Skeletal muscle satellite cell (primary cell): Measurements from ENCODE around the gene GAS6.
"Not testable (repeated sequence)": the region's sequence is repeated elsewhere in the genome, so short reads cannot be mapped to it uniquely, and the experiment has no call there.

Source experiments
- H3K27me3 ChIP-seq: 2 replicates; pipeline ENCODE4 v1.7.0; 2013; ENCODE audit warnings: low read length; ENCODE audit not compliant: control insufficient read depth, insufficient read depth
- H3K36me3 ChIP-seq: 2 replicates; pipeline ENCODE4 v1.7.0; 2013; ENCODE audit warnings: mild to moderate bottlenecking, control low read depth, low read length; ENCODE audit not compliant: insufficient read depth
- H3K4me1 ChIP-seq: 2 replicates; pipeline ENCODE4 v1.7.0; 2013; ENCODE audit warnings: low read length; ENCODE audit not compliant: control insufficient read depth, insufficient read depth
- H3K4me2 ChIP-seq: 2 replicates; pipeline ENCODE4 v1.7.0; 2013; ENCODE audit warnings: mild to moderate bottlenecking, low read length
- H3K4me3 ChIP-seq: 2 replicates; pipeline ENCODE4 v1.7.0; 2013; ENCODE audit warnings: low read length
- H3K9ac ChIP-seq: 2 replicates; pipeline ENCODE4 v1.7.0; 2013; ENCODE audit warnings: mild to moderate bottlenecking, low read depth, low read length, moderate library complexity
- H3K9me3 ChIP-seq: replicated peaks from 2 replicates; pipeline ENCODE4 v1.7.0; 2013; ENCODE audit warnings: mild to moderate bottlenecking, control low read depth, low read length

Gene GAS6

DNA sequence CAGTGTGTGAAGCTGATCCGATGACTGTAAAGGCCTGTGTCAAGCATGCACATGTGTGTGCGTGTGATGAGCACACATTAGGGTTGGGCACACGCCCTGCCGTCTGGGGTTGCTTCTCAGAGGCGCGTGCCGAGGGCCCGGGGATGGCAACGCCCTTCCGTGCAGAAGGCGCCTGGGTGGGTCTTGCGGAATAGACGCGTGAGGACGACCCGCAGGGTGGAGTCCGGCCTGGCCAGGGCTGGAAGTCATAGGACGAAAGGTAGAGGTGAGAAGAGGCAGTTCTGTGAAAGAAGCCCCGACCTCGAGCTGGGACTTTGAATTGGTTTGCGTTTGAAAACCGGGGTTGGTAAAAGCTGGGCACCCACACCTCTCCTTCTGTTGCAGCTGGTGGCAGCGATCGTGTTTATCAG lies 69.1 kb downstream of the GAS6 start:
- no peaks in the 10 kb centered on the region for H3K36me3 ChIP-seq
- H3K27me3 ChIP-seq, result peaks cover 37% of the 10 kb centered on the region
- H3K4me1 ChIP-seq, result no peaks in the 10 kb centered on the region
- no peak overlapping the region for H3K4me3 ChIP-seq
- H3K9me3 ChIP-seq, result no peaks in the 10 kb centered on the region
- H3K4me2 ChIP-seq, result no peak overlapping the region
- no peak overlapping the region for H3K9ac ChIP-seq

DNA sequence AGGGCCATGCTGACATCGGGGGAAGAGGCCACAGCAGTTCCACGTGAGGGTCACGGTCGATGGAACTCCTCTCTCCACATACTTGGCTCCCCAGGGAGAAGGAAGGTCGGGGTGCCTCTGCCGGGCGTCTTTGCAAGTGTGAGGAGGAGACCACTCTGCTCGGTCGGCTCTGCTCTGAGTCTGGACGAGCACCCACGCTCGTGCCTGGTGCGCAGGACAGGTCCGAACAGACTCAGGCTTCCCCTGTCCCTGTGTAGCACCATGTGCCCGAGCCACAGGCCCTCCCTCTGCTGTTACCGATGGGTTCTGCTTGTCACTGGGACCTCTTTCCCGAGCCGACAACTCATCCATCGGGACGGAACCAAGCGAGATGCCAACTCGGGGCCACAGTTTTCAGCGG lies 69.8 kb downstream of the GAS6 start:
- Histone ChIP-seq H3K27me3 (peaks cover 41% of the 10 kb centered on the region), H3K4me3 (no peak overlapping the region), H3K9ac (no peak overlapping the region), H3K36me3 (no peaks in the 10 kb centered on the region), H3K4me2 (no peak overlapping the region), H3K4me1 (no peaks in the 10 kb centered on the region), H3K9me3 (no peaks in the 10 kb centered on the region)

DNA sequence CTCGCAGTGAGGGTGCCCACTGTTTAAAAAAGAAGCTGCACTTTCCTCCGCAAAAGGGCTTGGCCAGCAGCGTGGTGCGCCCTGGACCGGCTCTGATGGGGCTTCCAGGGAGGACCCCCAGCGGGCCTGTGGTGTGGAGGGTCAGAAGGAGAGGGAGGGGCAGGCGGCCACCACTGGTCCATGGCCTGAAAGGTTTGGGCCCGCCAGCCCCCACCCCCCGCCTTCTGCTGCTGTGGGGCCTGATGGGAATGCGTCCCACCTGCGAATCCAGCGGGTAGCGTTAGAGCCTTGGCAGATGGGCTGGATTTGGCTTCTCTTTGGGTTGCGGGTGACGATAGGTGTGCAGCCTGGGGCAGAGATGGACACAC lies 70.2 kb downstream of the GAS6 start:
- Histone ChIP-seq H3K4me1 (no peaks in the 10 kb centered on the region), H3K27me3 (peaks cover 45% of the 10 kb centered on the region), H3K9me3 (no peaks in the 10 kb centered on the region), H3K9ac (no peak overlapping the region), H3K4me2 (no peak overlapping the region), H3K36me3 (no peaks in the 10 kb centered on the region), H3K4me3 (no peak overlapping the region)

GRCh38 chr13:113792886-113793717 lies 70.8 kb downstream of the GAS6 start:
- Histone ChIP-seq H3K9ac (no peak overlapping the region), H3K4me2 (no peak overlapping the region), H3K36me3 (no peaks in the 10 kb centered on the region), H3K9me3 (no peaks in the 10 kb centered on the region), H3K4me1 (no peaks in the 10 kb centered on the region), H3K27me3 (peaks cover 45% of the 10 kb centered on the region), H3K4me3 (no peak overlapping the region)

DNA sequence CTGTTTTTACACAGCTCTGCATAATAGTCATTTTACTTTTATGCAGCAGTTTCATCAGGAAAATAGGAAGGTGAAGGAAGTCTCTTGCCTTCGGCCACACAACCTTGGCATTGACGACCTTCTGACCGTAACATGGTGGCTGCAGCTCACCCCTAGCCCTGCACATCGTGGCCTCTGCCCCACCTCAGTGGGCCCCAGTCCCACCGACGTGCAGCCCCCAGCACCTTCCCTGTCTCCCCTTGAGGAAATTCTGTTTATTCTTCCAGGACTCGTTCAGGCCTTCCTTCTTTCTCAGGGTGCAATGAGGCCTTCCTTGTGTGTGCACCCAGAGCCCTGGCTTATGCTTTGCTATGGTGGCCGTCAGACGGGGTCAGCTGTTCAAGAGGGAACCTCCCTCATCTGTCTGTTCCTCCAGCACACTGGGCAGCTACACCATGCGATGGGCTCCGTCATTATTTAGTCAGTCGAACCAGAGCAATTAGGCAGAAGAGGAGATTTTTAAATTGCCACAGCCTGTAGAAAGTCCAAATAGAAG lies 71.6 kb downstream of the GAS6 start:
- H3K9me3 ChIP-seq, result no peaks in the 10 kb centered on the region
- H3K4me1 ChIP-seq, result no peaks in the 10 kb centered on the region
- no peaks in the 10 kb centered on the region for H3K36me3 ChIP-seq
- H3K4me3 ChIP-seq, result no peak overlapping the region
- no peak overlapping the region for H3K4me2 ChIP-seq
- no peak overlapping the region for H3K9ac ChIP-seq
- peaks cover 45% of the 10 kb centered on the region for H3K27me3 ChIP-seq

- Histone ChIP-seq H3K4me2 (no peak overlapping the region), H3K9ac (no peak overlapping the region), H3K4me1 (peaks cover under 1% of the 10 kb centered on the region), H3K36me3 (no peaks in the 10 kb centered on the region), H3K27me3 (peaks cover 45% of the 10 kb centered on the region), H3K4me3 (no peak overlapping the region), H3K9me3 (no peaks in the 10 kb centered on the region)
Observed at GRCh38 chr13:113791761-113792160, 72.1 kb downstream of the GAS6 start.

DNA sequence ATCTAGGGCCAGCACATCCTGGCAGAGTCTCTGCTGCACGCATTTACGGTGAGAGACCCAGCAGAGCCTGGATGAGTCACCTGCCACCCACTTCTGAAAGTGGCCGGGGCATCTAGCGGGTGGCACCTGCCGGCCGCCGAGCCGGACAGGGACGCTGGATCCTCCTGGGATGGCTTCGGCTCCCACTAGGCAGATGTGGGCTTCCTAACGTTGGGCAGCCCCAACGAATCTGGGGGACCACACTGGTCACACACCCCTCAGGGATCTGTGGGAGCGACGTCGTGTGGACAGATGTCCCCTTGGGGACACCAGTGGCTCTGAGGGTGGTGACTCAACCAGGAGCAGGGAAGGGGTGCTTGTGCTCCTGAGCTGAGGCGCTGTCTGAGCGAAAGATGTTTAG lies 72.7 kb downstream of the GAS6 start:
- H3K9me3 ChIP-seq, result no peaks in the 10 kb centered on the region
- no peak overlapping the region for H3K9ac ChIP-seq
- H3K4me1 ChIP-seq, result peaks cover 6% of the 10 kb centered on the region
- H3K4me3 ChIP-seq, result no peak overlapping the region
- H3K4me2 ChIP-seq, result no peak overlapping the region
- peaks cover 45% of the 10 kb centered on the region for H3K27me3 ChIP-seq
- no peaks in the 10 kb centered on the region for H3K36me3 ChIP-seq

- not testable (repeated sequence) for H3K36me3 ChIP-seq, H3K4me2 ChIP-seq, H3K4me3 ChIP-seq, H3K9ac ChIP-seq, H3K9me3 ChIP-seq
- Histone ChIP-seq H3K4me1 (peaks cover 19% of the 10 kb centered on the region), H3K27me3 (peaks cover 40% of the 10 kb centered on the region)
Observed at GRCh38 chr13:113789931-113790330, 73.9 kb downstream of the GAS6 start.

GRCh38 chr13:113789167-113789566 lies 74.7 kb downstream of the GAS6 start:
- Histone ChIP-seq H3K4me1 (peaks cover 26% of the 10 kb centered on the region), H3K4me3 (no peak overlapping the region), H3K4me2 (no peak overlapping the region), H3K9ac (no peak overlapping the region), H3K27me3 (peaks cover 35% of the 10 kb centered on the region), H3K9me3 (no peaks in the 10 kb centered on the region), H3K36me3 (no peaks in the 10 kb centered on the region)

GRCh38 chr13:113788413-113789135 lies 75.3 kb downstream of the GAS6 start:
- Histone ChIP-seq H3K4me3 (no peak overlapping the region), H3K4me1 (peaks cover 30% of the 10 kb centered on the region), H3K36me3 (no peaks in the 10 kb centered on the region), H3K27me3 (peaks cover 35% of the 10 kb centered on the region), H3K9ac (no peak overlapping the region), H3K4me2 (no peak overlapping the region), H3K9me3 (no peaks in the 10 kb centered on the region)

- Histone ChIP-seq H3K36me3 (no peaks in the 10 kb centered on the region), H3K4me2 (no peak overlapping the region), H3K4me3 (no peak overlapping the region), H3K9ac (no peak overlapping the region), H3K4me1 (peaks cover 30% of the 10 kb centered on the region), H3K27me3 (peaks cover 30% of the 10 kb centered on the region), H3K9me3 (no peaks in the 10 kb centered on the region)
Observed at GRCh38 chr13:113787694-113788093, 76.2 kb downstream of the GAS6 start.
